NCI-H1092 (cell line): ENCODE results near the gene ERN1.

Experiments used
- DNase-seq: peaks from one replicate; lab custom pipeline; 2025; lab: John Stamatoyannopoulos, UW

The ERN1 gene

GRCh38 chr17:64110379-64111152 lies 19.4 kb downstream of the ERN1 start:
- DNase-seq, result no peak

DNA sequence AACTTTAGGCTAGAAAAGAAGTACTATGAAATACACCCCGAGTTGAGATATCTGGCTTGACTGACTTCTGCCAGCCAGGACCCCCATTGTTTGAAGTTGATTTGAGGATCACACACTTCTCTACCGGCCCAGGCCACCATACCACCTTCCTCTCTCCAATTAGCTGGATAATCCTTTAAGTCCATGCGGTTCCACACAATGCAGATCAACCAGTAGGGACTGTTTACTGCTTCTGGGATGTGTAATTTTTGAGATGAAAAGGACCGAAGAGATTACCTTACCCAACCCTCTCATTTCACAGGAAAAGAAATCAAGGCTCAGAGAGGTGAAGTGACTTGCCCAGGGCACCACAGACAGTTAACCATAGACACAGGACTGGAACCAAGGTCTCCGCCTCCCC lies 20.5 kb downstream of the ERN1 start:
- DNase-seq, result no peak

- no peak for DNase-seq
Observed at GRCh38 chr17:64107500-64108236, 22.3 kb downstream of the ERN1 start.

DNA sequence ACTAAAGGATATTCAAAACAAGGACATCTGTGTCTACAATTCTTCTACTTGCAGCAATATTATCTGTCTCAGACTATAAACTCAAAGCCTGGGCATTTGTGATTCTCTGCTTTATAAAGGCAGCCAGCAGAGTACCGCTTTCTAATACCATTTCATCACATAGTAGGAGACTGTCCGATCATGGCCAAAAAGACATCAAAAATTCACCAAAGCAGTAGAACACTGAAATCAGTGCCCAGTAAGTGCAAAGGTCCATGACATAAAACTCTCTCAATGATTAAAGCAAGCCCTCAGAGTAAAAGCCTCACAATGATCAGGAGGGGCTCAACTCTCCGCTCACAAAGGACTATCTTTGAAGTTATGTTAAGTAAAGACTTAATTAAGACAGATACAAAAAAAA lies 23.0 kb downstream of the ERN1 start:
- no peak for DNase-seq

- no peak for DNase-seq
Observed at GRCh38 chr17:64103391-64104364, 26.3 kb downstream of the ERN1 start.

DNA sequence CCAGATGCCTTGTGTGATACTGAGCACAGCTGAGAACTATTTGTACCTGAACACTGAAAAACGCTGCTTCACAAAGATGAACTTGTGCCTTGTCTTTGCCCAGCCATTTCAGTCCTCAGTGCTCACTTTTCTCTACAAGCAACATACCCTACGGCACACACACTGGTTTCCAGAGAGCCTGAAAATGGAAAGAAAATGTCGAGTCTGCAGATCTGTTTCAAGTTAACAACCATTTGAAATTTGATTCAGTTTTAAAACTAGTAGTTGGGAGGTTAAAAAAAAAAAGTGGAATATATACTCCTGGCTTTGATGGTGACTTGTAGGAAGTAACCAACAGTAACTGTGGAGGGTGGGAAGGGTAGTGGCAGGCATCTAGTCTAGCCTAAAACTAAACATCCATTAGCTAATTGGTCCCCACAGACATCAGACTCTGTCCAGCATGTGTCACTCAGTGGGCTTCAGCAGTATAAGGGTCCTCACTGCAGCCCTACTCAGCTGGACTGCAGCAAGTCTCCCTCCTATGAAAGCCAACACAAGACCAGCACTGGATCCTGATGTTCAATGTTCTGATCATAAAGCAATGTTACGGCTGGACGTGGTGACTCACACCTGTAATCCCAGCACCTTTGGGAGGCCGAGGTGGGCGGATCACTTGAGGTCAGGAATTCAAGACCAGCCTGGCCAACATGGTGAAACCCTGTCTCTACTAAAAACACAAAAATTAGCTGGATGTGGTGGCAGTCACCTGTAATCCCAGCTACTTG lies 27.1 kb downstream of the ERN1 start:
- DNase-seq, result no peak

- DNase-seq, result no peak
Observed at GRCh38 chr17:64099543-64099942, 30.4 kb downstream of the ERN1 start.

DNA sequence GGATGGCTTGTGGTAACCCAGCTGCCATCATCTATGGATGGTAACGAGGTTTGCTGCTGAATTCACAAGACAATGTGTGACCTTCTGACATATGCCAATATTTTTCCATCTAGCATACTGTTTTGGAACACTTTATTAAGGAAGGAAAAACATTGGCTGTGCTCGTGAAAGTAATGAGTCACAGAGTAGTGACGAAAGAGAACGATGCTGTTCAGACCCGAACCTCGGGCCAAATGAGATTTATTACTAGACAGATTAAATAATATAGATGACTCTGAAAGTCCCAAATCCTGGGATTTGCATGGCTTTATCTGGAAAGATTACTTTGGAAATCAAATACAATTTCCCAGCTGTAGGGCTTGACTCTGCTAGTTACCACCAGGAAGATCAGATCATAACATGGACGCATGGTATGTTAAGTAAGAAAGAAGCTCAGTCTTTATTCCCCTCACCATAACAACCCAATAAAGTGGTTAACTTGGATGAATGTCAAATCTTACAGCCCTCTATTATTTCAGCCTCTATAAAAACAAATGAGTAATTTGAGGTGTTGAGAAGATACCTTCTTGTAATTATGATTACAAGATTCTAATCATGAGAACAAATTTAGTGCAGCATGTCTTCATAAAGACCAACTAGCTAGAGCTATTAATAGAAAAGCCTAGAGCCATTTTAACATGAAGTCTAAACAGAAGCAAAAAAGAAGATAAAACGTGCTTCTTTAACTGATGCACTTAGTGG lies 32.6 kb downstream of the ERN1 start:
- no peak for DNase-seq

DNA sequence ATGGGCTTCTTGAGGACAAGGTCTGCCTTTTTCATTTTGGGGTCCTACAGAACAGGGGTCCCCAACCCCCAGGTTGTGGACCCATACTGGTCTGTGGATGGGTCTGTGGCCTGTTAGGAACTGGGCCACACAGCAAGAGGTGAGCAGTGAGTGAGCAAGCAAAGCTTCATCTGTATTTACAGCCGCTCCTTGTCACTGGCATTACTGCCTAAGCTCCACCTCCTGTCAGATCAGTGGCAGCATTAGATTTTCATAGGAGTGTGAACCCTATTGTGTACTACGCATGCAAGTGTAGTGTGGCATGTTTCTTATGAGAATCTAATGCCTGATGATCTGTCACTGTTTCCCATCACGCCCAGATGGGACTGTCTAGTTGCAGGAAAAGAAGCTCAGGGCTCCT lies 33.9 kb downstream of the ERN1 start:
- DNase-seq, result no peak

GRCh38 chr17:64095144-64095882 lies 34.6 kb downstream of the ERN1 start:
- DNase-seq, result no peak

GRCh38 chr17:64094412-64094811 lies 35.5 kb downstream of the ERN1 start:
- DNase-seq, result no peak

GRCh38 chr17:64092952-64093451 lies 36.9 kb downstream of the ERN1 start:
- no peak for DNase-seq

DNA sequence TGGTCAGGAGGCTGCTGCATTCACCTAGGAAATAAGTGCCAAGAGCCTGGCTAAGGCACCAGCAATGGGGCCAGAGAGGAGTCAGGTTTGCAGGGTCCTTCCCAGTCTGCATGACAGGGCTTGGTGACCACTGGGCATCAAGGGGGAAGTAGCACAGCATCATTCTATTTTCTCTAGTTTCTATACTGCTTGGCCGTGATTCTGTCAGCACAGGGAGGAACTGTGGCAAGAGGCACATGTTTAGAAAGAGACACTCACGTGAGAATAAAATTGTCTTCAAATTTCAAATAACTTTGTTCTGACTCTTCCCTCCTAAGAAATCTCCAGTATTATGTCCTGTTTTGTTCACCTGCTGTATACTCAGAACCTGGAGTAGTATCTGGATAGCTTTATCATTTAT lies 37.8 kb downstream of the ERN1 start:
- no peak for DNase-seq

- no peak for DNase-seq
Observed at GRCh38 chr17:64091571-64091970, 38.4 kb downstream of the ERN1 start.

DNA sequence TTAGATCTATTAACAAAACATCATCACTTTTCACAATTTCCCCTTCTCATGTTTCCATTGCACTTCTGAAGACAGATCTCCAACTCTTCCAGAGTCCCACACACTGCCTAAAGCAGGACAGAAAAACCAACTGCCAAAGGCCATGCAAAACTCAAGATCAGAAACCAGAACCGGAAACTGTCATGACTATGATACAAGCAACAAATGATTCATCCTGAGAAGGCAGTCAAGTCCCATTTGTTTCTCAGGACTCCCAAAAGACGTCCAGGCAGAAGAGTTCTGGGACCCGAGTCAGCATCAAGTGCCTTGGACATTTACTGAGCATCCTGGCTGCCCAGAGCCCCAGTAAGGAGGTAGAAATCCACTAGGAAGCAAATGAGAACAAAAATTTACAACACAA lies 38.8 kb downstream of the ERN1 start:
- no peak for DNase-seq

DNA sequence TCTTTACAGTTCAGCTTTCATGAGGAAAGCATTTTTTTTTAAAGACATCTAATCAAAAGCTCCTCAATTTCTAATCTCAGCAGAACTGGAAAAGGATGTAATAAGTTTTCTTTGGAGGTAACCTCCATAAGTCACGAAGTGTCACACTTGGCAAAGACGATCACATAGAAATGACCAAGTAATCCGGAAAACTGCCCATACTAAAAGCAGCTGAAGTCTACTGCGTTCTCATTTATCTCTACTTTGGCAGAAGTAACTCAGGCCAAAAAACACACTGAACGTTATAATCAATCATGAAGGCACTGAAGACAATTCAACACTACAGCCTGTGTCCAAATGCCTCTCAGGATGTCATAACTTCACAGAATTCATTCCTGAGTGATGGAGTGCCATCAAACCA lies 39.8 kb downstream of the ERN1 start:
- DNase-seq, result no peak

GRCh38 chr17:64087252-64088005 lies 42.5 kb downstream of the ERN1 start:
- no peak for DNase-seq

DNA sequence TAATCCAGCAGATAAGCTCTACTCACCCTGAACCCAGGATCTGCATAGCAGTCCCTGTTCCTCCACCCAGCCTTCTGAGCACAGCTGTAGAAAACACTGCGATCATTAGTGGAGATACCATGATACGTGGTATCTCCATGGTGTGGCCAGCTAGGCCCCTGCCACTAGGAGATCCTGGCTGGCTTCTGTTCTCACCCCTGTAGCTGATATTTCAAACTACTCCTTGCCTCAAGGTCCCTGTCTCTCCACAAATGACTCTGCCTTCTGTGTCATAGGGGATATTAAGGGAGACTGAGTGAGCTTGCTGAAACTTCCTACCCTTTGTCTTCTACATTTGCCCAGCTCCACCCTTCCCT lies 44.3 kb downstream of the ERN1 start:
- DNase-seq, result no peak

DNA sequence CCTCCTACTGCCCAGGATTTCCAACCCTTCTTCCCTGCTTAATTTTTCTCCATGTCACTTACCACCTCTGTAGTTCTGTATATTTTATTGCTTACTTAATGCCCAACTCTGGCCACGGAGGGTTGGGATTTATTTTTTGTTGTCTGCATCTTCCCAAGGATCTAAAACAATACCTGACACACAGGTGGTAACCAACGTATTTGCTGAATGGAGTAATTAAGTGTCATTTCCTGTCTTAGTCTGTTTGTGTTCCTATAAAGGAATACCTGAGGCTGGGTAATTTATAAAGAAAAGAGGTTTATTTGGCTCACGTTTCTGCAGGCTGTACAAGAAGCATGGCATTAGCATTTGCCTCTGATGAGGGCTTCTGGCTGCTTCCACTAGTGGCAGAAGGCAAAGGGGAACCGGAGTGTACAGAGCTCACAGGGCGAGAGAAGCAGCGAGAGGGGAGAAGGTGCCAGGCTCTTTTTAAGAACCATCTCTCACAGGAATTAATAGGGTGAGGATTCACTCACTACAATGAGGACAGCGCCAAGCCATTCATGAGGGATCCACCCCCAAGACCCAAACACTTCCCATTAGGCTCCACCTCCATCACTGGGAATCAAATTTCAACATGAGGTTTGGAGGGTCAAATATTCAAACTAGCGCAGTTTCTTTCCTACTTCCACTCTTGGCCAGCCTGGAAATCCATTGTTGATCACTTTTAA lies 44.8 kb downstream of the ERN1 start:
- no peak for DNase-seq
